Testis (tissue), 2 donors: ENCODE data around the gene PGD.
"Not testable (repeated sequence)": the region's sequence is repeated elsewhere in the genome, so short reads cannot be mapped to it uniquely, and the experiment has no call there.

Source experiments
- POLR2A ChIP-seq: fragments of 450-650 bp; IDR thresholded peaks from one replicate; pipeline ENCODE4 v1.6.1; 2017; ENCODE audit warnings: antibody characterized with exemption, mild to moderate bottlenecking, moderate library complexity
- TF ChIP-seq, protein P1 (sequence below), 3 experiments: fragments of 450-650 bp in 2 of 3; fragments of 200-600 bp in 1 of 3; sonication (generic) in 1 of 3; IDR thresholded peaks; one replicate each; pipeline ENCODE4 v1.5.1; 2016 to 2019; ENCODE audit warnings: antibody characterized with exemption in 3 of 3, mild to moderate bottlenecking in 2 of 3, moderate library complexity in 1 of 3

DNA sequence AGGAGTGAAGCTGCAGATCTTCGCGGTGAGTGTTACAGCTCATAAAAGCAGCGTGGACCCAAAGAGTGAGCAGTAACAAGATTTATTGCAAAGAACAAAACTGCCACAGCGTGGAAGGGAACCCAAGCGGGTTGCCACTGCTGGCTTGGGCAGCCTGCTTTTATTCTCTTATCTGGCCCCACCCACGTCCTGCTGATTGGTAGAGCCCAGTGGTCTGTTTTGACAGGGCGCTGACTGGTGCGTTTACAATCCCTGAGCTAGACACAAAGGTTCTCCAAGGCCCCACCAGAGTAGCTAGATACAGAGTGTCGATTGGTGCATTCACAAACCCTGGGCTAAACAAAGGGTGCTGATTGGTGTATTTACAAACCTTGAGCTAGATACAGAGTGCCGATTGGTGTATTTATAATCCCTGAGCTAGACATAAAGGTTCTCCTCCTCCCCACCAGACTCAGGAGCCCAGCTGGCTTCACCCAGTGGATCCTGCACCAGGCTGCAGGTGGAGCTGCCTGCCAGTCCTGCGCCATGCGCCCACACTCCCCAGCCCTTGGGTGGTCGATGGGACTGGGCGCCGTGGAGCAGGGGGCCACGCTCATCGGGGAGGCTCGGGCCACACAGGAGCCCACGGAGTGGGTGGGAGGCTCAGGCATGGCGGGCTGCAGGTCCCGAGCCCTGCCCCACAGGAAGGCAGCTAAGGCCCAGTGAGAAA lies 27.1 kb downstream of the PGD start:
- TF ChIP-seq, protein P1, sequence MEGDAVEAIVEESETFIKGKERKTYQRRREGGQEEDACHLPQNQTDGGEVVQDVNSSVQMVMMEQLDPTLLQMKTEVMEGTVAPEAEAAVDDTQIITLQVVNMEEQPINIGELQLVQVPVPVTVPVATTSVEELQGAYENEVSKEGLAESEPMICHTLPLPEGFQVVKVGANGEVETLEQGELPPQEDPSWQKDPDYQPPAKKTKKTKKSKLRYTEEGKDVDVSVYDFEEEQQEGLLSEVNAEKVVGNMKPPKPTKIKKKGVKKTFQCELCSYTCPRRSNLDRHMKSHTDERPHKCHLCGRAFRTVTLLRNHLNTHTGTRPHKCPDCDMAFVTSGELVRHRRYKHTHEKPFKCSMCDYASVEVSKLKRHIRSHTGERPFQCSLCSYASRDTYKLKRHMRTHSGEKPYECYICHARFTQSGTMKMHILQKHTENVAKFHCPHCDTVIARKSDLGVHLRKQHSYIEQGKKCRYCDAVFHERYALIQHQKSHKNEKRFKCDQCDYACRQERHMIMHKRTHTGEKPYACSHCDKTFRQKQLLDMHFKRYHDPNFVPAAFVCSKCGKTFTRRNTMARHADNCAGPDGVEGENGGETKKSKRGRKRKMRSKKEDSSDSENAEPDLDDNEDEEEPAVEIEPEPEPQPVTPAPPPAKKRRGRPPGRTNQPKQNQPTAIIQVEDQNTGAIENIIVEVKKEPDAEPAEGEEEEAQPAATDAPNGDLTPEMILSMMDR (IDR thresholded peaks at IDR 0.05), result not testable (repeated sequence)
- TF ChIP-seq POLR2A, result not testable (repeated sequence)
